Mesenchymal stem cell (in vitro differentiated cells and primary cell): ENCODE measurements around the gene CABP1.

Experiments
- DNase-seq: peaks from one replicate; pipeline ENCODE4 v3.0.0-alpha.2; 2013
- H2AFZ ChIP-seq: one replicate; pipeline ENCODE4 v1.6.1; 2013; ENCODE audit warnings: low read depth, mild to moderate bottlenecking, control low read depth, inconsistent platforms, low read length, moderate library complexity
- H2AK5ac ChIP-seq: 2 replicates; pipeline ENCODE4 v1.6.1; 2013; ENCODE audit warnings: low read length, moderate library complexity, mild to moderate bottlenecking, inconsistent platforms; ENCODE audit not compliant: severe bottlenecking
- H2BK120ac ChIP-seq: one replicate; pipeline ENCODE4 v1.6.1; 2013; ENCODE audit warnings: low read depth, mild to moderate bottlenecking, inconsistent platforms, low read length, moderate library complexity
- H2BK12ac ChIP-seq, 2 experiments: one replicate each; pipeline ENCODE4 v1.6.1; 2013; ENCODE audit warnings: inconsistent platforms in 2 of 2, low read length in 2 of 2, mild to moderate bottlenecking in 2 of 2, moderate library complexity in 2 of 2, control low read depth in 1 of 2
- H2BK15ac ChIP-seq: one replicate; pipeline ENCODE4 v1.6.1; 2013; ENCODE audit warnings: mild to moderate bottlenecking, low read depth, inconsistent platforms; ENCODE audit not compliant: poor library complexity, severe bottlenecking
- H2BK5ac ChIP-seq: 2 replicates; pipeline ENCODE4 v1.6.1; 2013; ENCODE audit warnings: low read depth, mild to moderate bottlenecking, low read length, control low read depth, inconsistent platforms; ENCODE audit not compliant: poor library complexity, severe bottlenecking
- H3K14ac ChIP-seq, 2 experiments: one replicate each; pipeline ENCODE4 v1.6.1; 2013; ENCODE audit warnings: inconsistent platforms in 2 of 2, low read length in 2 of 2, control low read depth in 1 of 2, mild to moderate bottlenecking in 1 of 2, moderate library complexity in 1 of 2
- H3K18ac ChIP-seq, 2 experiments: one replicate each; pipeline ENCODE4 v1.6.1; 2013; ENCODE audit warnings: inconsistent platforms in 2 of 2, low read length in 2 of 2, control low read depth in 1 of 2, low read depth in 1 of 2, mild to moderate bottlenecking in 1 of 2
- H3K23ac ChIP-seq, 2 experiments: one replicate each; pipeline ENCODE4 v1.6.1; 2013; ENCODE audit warnings: inconsistent platforms in 2 of 2, low read length in 2 of 2, mild to moderate bottlenecking in 2 of 2, moderate library complexity in 2 of 2, control low read depth in 1 of 2
- H3K27ac ChIP-seq: 2 replicates; pipeline ENCODE4 v1.5.1; 2013; ENCODE audit warnings: mild to moderate bottlenecking, moderate library complexity, low read length, control low read depth, inconsistent platforms; ENCODE audit not compliant: poor library complexity, severe bottlenecking
- H3K27me3 ChIP-seq, 2 experiments: 2 replicates each; pipeline versions ENCODE4 v1.6.1 to v1.7.0; 2013; ENCODE audit warnings: low read length in 2 of 2, mild to moderate bottlenecking in 2 of 2, moderate library complexity in 2 of 2, control low read depth in 1 of 2, inconsistent platforms in 1 of 2; ENCODE audit not compliant: control insufficient read depth in 1 of 2, insufficient read depth in 1 of 2
- H3K36me3 ChIP-seq, 2 experiments: 2 replicates each; pipeline versions ENCODE4 v1.6.1 to v1.7.0; 2013; ENCODE audit warnings: low read length in 2 of 2, control low read depth in 1 of 2, inconsistent platforms in 1 of 2, low read depth in 1 of 2, mild to moderate bottlenecking in 1 of 2; ENCODE audit not compliant: insufficient read depth in 2 of 2, control insufficient read depth in 1 of 2
- H3K4ac ChIP-seq, 2 experiments: one replicate each; pipeline ENCODE4 v1.6.1; 2013; ENCODE audit warnings: inconsistent platforms in 2 of 2, low read length in 2 of 2, mild to moderate bottlenecking in 2 of 2, moderate library complexity in 2 of 2, control low read depth in 1 of 2, low read depth in 1 of 2
- H3K4me1 ChIP-seq: 2 replicates; pipeline ENCODE4 v1.6.1; 2013; ENCODE audit warnings: low read depth, low read length, control low read depth; ENCODE audit not compliant: control insufficient read depth, insufficient read depth
- H3K4me2 ChIP-seq: 2 replicates; pipeline ENCODE4 v1.6.1; 2013; ENCODE audit warnings: low read length, mild to moderate bottlenecking, inconsistent platforms; ENCODE audit not compliant: poor library complexity, severe bottlenecking
- H3K4me3 ChIP-seq, 2 experiments: 2 replicates each; pipeline versions ENCODE4 v1.5.1 to v1.7.0; 2013; ENCODE audit warnings: low read length in 2 of 2, mild to moderate bottlenecking in 2 of 2, control low read depth in 1 of 2, low read depth in 1 of 2; ENCODE audit not compliant: insufficient read depth in 1 of 2
- H3K79me1 ChIP-seq: replicated peaks from 2 replicates; pipeline ENCODE4 v1.6.1; 2013; ENCODE audit warnings: mild to moderate bottlenecking, control low read depth, low read length, inconsistent platforms; ENCODE audit not compliant: poor library complexity, severe bottlenecking
- H3K9ac ChIP-seq: 2 replicates; pipeline ENCODE4 v1.7.0; 2013; ENCODE audit warnings: mild to moderate bottlenecking, low read length, moderate library complexity
- H3K9me3 ChIP-seq: 2 replicates; pipeline ENCODE4 v1.7.0; 2013; ENCODE audit warnings: mild to moderate bottlenecking, low read length; ENCODE audit not compliant: control insufficient read depth
- H4K8ac ChIP-seq: one replicate; pipeline ENCODE4 v1.6.1; 2013; ENCODE audit warnings: inconsistent platforms, mild to moderate bottlenecking, low read length, moderate library complexity
- H4K91ac ChIP-seq: one replicate; pipeline ENCODE4 v1.6.1; 2013; ENCODE audit warnings: mild to moderate bottlenecking, low read length, inconsistent platforms
- WGBS: methylation state at CpG from one replicate; pipeline ENCODE4 v1.1.7; 2013; ENCODE audit warnings: mixed read lengths; 5-methylcytosine and 5-hydroxymethylcytosine counted together

CABP1 gene

GRCh38 chr12:120712610-120713009, 72.2 kb downstream of the CABP1 start:
- Histone ChIP-seq H2AK5ac (no peak overlapping the region), H2BK5ac (no peak overlapping the region), H3K18ac (no peak overlapping the region), H3K4me2 (no peak overlapping the region), H3K4ac (no peak overlapping the region), H3K4me3 (no peak overlapping the region), H3K4me1 (peaks cover 11% of the 10 kb centered on the region), H4K8ac (no peak overlapping the region), H3K9ac (no peak overlapping the region), H3K27ac (no peak overlapping the region), H3K79me1 (peaks cover 25% of the 10 kb centered on the region), H4K91ac (no peak overlapping the region), H3K27me3 (no peaks in the 10 kb centered on the region), H2BK12ac (no peak overlapping the region), H2BK120ac (no peak overlapping the region), H2BK15ac (no peak overlapping the region), H3K36me3 (peaks cover 28 to 47% of the 10 kb centered on the region in 2 experiments), H3K14ac (no peak overlapping the region), H3K23ac (no peak overlapping the region), H2AFZ (no peak overlapping the region), H3K9me3 (no peaks in the 10 kb centered on the region)
- DNase-seq, result no peak
- WGBS, result 100% methylated on average over 3 of the region's 6 CpGs

- Histone ChIP-seq H4K91ac (no peak overlapping the region), H3K23ac (no peak overlapping the region), H2BK120ac (no peak overlapping the region), H3K36me3 (peaks cover 34 to 58% of the 10 kb centered on the region in 2 experiments), H3K27me3 (no peaks in the 10 kb centered on the region), H2BK12ac (no peak overlapping the region), H3K4me1 (peaks cover 11% of the 10 kb centered on the region), H3K14ac (no peak overlapping the region), H4K8ac (no peak overlapping the region), H3K9me3 (no peaks in the 10 kb centered on the region), H3K27ac (no peak overlapping the region), H2BK15ac (no peak overlapping the region), H2AK5ac (no peak overlapping the region), H2BK5ac (no peak overlapping the region), H3K4me2 (no peak overlapping the region), H3K79me1 (peaks cover 25% of the 10 kb centered on the region), H2AFZ (no peak overlapping the region), H3K18ac (no peak overlapping the region), H3K9ac (no peak overlapping the region), H3K4me3 (no peak overlapping the region), H3K4ac (no peak overlapping the region)
- WGBS, result 35% methylated on average over 3 of the region's 4 CpGs
- DNase-seq, result peak; percentile 81
Observed at GRCh38 chr12:120713861-120714482, 73.5 kb downstream of the CABP1 start.
